Epithelial cell of esophagus (primary cell): ENCODE results near the gene KCNA5.

Experiments used
- DNase-seq: peaks from one replicate; pipeline ENCODE4 v3.0.0; 2010; ENCODE audit warnings: low read depth
- H3K4me3 ChIP-seq: 2 replicates; pipeline ENCODE4 v1.5.1; 2011; ENCODE audit warnings: mild to moderate bottlenecking, low read length, control low read depth
- TF ChIP-seq, protein P1 (sequence below): IDR thresholded peaks from 2 replicates; pipeline ENCODE4 v1.5.1; 2011; ENCODE audit warnings: low read depth, mild to moderate bottlenecking, low read length, control low read depth, inconsistent platforms; ENCODE audit not compliant: insufficient read depth; ENCODE audit errors: missing control alignments

The KCNA5 gene

DNA sequence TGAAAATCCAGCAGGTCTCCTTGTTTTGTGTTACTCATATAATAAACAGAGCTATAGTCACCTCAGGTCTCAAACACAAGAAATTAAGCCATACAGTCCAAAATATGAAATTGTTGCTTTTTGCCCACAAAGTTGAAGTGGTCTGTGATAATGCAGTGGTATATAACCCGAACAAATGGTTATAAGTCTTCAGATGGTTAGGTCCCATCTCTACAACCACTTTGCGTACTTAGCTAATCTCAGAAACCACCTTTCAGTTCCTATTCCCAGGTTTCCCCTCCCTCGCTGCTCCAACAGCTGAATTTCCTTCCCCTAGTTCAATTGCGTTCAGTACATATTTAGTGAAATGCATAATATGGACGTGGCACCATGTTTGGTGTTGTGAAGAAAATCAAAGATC lies 3.3 kb upstream of the KCNA5 start:
- TF ChIP-seq, protein P1, sequence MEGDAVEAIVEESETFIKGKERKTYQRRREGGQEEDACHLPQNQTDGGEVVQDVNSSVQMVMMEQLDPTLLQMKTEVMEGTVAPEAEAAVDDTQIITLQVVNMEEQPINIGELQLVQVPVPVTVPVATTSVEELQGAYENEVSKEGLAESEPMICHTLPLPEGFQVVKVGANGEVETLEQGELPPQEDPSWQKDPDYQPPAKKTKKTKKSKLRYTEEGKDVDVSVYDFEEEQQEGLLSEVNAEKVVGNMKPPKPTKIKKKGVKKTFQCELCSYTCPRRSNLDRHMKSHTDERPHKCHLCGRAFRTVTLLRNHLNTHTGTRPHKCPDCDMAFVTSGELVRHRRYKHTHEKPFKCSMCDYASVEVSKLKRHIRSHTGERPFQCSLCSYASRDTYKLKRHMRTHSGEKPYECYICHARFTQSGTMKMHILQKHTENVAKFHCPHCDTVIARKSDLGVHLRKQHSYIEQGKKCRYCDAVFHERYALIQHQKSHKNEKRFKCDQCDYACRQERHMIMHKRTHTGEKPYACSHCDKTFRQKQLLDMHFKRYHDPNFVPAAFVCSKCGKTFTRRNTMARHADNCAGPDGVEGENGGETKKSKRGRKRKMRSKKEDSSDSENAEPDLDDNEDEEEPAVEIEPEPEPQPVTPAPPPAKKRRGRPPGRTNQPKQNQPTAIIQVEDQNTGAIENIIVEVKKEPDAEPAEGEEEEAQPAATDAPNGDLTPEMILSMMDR = no peak
- DNase-seq = no peak
- no peak overlapping the region for H3K4me3 ChIP-seq

DNA sequence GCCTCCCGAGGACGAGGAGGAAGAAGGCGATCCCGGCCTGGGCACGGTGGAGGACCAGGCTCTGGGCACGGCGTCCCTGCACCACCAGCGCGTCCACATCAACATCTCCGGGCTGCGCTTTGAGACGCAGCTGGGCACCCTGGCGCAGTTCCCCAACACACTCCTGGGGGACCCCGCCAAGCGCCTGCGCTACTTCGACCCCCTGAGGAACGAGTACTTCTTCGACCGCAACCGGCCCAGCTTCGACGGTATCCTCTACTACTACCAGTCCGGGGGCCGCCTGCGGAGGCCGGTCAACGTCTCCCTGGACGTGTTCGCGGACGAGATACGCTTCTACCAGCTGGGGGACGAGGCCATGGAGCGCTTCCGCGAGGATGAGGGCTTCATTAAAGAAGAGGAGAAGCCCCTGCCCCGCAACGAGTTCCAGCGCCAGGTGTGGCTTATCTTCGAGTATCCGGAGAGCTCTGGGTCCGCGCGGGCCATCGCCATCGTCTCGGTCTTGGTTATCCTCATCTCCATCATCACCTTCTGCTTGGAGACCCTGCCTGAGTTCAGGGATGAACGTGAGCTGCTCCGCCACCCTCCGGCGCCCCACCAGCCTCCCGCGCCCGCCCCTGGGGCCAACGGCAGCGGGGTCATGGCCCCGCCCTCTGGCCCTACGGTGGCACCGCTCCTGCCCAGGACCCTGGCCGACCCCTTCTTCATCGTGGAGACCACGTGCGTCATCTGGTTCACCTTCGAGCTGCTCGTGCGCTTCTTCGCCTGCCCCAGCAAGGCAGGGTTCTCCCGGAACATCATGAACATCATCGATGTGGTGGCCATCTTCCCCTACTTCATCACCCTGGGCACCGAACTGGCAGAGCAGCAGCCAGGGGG lies 979 bp downstream of the KCNA5 start:
- DNase-seq = no peak
- TF ChIP-seq, protein P1 = no peak
- H3K4me3 ChIP-seq = no peak overlapping the region

- DNase-seq = no peak
- no peak overlapping the region for H3K4me3 ChIP-seq
- TF ChIP-seq, protein P1 = no peak
Measured at GRCh38 chr12:5047094-5047493, 3.4 kb downstream of the KCNA5 start.

- no peak overlapping the region for H3K4me3 ChIP-seq
- DNase-seq = no peak
- TF ChIP-seq, protein P1 = no peak
Measured at GRCh38 chr12:5047729-5048128, 4.0 kb downstream of the KCNA5 start.

DNA sequence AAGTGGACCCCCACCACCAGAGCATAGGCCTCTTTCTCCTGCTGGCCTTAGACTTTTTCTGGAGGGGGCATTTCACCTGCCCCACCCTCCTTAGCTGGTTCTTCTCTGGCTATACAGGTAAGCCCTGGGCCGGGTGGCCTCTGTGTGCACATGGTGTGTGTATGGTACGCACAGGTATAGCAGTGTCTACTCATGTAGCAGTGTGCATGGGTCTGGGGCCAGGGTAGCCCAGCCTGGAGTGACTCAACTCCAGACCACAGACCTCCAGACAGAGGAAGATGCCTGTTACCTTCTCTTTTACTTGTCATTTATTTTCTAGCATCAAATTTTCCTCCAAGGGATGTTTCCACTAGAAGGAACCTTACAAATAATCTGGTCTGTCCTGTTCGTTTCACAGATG lies 6.9 kb downstream of the KCNA5 start:
- DNase-seq = no peak
- no peak overlapping the region for H3K4me3 ChIP-seq
- TF ChIP-seq, protein P1 = no peak

DNA sequence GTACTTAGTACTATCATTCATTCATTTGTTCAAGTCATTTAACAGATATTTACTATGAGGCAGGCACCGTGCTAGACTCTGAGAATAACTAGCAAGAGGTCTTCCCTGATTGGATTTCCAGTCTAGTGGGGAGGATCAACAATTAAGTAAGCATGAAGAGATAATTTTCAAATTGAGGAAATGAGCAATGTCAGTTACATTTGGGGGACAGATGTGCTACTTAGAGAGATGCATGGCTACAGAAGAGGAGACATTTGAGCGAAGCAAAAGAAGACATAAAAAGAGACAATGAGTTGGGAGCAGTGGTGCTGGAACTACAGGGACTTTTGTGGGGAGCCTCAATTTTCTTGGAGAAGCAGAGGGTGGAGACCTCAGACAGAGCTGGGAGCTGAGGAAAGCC lies 7.7 kb downstream of the KCNA5 start:
- DNase-seq = no peak
- H3K4me3 ChIP-seq = no peak overlapping the region
- TF ChIP-seq, protein P1 = no peak

GRCh38 chr12:5051913-5052312 lies 8.2 kb downstream of the KCNA5 start:
- H3K4me3 ChIP-seq = no peak overlapping the region
- DNase-seq = no peak
- TF ChIP-seq, protein P1 = no peak
